ENCODE data around the gene SPSB2.

DNA sequence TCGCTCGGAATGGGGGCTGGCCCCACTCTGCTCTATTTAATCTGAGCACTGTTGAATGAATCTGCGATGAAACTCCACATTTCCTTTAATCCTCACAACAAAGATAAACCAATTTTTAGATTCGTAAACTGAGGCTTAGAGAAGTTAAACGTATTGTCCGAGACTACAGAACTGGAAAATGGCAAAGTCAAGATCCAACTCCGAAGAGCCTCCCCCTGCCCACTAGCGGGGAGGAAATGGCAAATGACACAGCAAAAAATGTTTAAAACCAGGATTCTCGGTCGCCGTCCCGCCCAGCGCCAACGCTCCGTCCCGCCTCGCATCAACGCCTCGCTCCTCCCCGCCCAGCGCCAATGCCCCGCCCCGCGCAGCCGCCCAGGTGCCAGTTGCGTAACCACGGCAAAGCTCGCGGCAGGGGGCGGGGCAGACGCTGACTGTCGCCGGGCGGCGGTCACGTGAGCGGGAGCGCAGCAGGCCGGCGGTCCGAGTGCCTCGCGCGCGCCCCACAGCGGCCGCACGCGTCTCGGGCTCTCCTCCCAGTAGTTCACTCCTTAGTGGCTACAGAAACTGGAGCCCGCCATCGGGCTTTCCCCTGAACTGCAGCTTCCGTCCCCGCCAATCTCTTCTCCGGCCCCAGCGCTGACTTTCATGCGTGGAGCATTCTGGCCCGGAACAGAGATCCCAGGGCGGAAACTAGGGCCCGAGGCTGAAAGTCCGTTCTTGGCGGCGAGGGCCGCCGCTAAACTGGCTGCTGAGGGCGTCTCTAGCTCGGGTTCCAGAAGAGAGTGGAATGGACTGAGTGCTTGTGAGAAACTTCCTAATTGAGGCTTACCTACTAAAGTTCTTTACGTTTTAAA is 17.9 kb upstream of the SPSB2 start:
- TF ChIP-seq TAF1 (IDR thresholded peaks at IDR 0.05; ENCODE audit: low read depth, low read length) = peak; percentile 79; the same call in 1 of the 2 replicates
- TF ChIP-seq POLR2AphosphoS5 (IDR thresholded peaks at IDR 0.05; ENCODE audit: low read depth, low read length) = no peak
